Raji (cell line): ENCODE results near the gene DCAKD.

Experiments used
- POLR2A ChIP-seq: IDR thresholded peaks from 2 replicates; pipeline ENCODE4 v1.6.1; 2011; ENCODE audit warnings: low read depth, low read length, control low read depth; ENCODE audit not compliant: insufficient read depth

The DCAKD gene

GRCh38 chr17:45022655-45023339, 28.6 kb downstream of the DCAKD start:
- TF ChIP-seq POLR2A: no peak

- TF ChIP-seq POLR2A: no peak
Observed at GRCh38 chr17:45022288-45022648, 29.2 kb downstream of the DCAKD start.

DNA sequence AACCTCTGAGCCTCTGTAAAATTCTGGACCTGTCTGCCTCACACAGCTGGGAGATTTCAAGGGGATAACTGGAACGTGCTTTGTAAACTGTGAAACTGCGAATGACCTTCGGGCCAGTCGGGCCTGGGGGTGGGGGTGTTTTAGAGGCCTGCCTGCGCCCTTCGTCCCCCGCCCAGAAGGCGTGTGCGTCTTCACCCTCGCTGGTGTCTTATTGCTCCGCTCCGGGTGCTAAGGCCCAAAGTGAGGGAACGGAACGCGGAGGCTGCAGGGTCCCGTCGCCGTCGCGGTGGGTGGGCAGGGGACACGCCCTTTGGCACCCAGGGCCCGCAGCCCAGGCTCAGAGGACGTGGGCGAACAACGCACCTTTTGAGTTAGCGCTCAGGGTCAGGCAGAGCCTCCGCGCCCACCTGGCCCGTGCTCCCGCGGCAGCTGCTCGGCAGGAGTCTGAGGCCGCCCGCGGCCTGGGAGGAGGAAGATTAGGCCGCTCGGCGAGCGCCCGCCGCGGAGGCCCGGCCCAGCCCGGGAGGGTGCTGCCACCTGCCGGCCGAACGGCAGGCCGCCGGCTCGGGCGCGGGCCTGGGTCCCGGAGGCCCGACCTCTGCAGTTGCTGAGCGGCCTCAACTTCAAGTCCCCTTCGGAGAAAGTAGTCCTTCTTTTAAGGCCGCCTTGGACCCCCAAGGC, 29.7 kb downstream of the DCAKD start:
- no peak for TF ChIP-seq POLR2A

GRCh38 chr17:45020354-45021138, 30.9 kb downstream of the DCAKD start:
- no peak for TF ChIP-seq POLR2A

GRCh38 chr17:45018848-45019711, 32.4 kb downstream of the DCAKD start:
- TF ChIP-seq POLR2A: no peak

GRCh38 chr17:45018514-45018847, 33.0 kb downstream of the DCAKD start:
- no peak for TF ChIP-seq POLR2A

GRCh38 chr17:45016823-45017222, 34.6 kb downstream of the DCAKD start:
- no peak for TF ChIP-seq POLR2A

GRCh38 chr17:45016237-45016636, 35.2 kb downstream of the DCAKD start:
- TF ChIP-seq POLR2A: no peak

- no peak for TF ChIP-seq POLR2A
Observed at GRCh38 chr17:45013021-45013997, 38.1 kb downstream of the DCAKD start.

GRCh38 chr17:45011767-45012166, 39.7 kb downstream of the DCAKD start:
- no peak for TF ChIP-seq POLR2A

DNA sequence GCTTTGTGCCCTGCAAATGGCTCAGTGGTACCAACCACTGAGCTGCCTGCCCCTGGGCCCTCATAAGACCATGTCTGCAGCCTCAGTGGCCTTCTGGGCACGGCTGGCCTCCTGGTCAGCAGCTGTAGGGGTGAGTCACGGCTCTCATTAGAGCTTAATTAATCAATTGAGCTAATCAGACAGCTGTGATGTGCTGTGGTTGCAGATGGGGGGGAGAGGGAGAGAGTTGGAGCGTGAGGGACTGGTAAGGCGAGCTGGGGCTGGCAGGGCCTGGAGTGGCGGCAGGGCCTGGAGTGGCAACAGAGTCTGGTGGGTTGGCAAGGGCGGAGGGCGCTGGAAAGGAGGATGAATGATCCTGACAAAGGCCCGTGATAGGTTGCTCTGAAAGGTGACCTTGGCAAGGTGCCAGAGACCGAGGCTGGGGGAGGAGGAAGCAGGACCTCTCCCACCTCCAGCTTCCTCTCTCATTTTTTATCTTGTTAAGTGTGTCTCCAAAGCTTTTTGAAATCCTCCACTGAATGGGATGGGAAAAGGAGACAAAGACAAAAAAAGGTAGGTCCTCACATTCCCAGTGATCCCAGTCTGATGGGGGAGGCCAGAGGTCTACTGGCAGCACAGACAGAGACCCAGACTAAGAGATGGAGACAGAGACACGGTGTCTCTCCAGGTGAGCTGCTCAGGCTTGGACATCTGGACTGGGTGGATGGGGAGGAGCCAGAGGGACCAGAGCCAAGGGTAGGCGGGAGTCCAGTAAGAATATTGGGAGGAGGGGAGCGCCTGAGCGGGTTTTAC, 41.6 kb downstream of the DCAKD start:
- TF ChIP-seq POLR2A: no peak

- TF ChIP-seq POLR2A: no peak
Observed at GRCh38 chr17:45008216-45008615, 43.2 kb downstream of the DCAKD start.

GRCh38 chr17:45006927-45007461, 44.4 kb downstream of the DCAKD start:
- TF ChIP-seq POLR2A: no peak
